ENCODE results near the gene THRA. TPM values are rescaled to one million over a fixed set of nuclear protein-coding genes. Genes with fewer than 3 reads are reported as not detected.

THRA gene
- polyA plus RNA-seq, 1 donor (not counting 4 experiments of a cell fraction or from before 2014, with no cell fraction given), result 4.5 TPM

- FAIRE-seq (no peak), DNase-seq (ENCODE audit: low read depth, low spot score) (no peak)
- H3K27me3 ChIP-seq (ENCODE audit: control insufficient read depth, extremely low read depth, insufficient read depth, low read length), result no peaks in the 10 kb centered on the region
- H3K4me2 ChIP-seq (ENCODE audit: control insufficient read depth, extremely low read depth, insufficient read depth, low read depth, low read length), result no peak overlapping the region
- no peaks in the 10 kb centered on the region for H4K20me1 ChIP-seq (ENCODE audit: control insufficient read depth, extremely low read depth, insufficient read depth, low read length)
- dilution Hi-C loops (cut with MboI; ENCODE audit: extremely low pct_ligation_motif_present, low sequenced_read_pairs), result no loop called here
- H3K9ac ChIP-seq (ENCODE audit: control insufficient read depth, extremely low read depth, insufficient read depth, low read length), result no peak overlapping the region
- no peaks in the 10 kb centered on the region for H3K79me2 ChIP-seq (ENCODE audit: control insufficient read depth, insufficient read depth, low read length)
- H3K4me3 ChIP-seq (ENCODE audit: control insufficient read depth in 2 of 3, extremely low read depth in 1 of 3, insufficient read depth in 2 of 3, low read depth in 1 of 3, low read length in 3 of 3), result no peak overlapping the region
- H3K9me3 ChIP-seq (ENCODE audit: control insufficient read depth, low read depth, low read length), result no peaks in the 10 kb centered on the region
- no peaks in the 10 kb centered on the region for H3K4me1 ChIP-seq (ENCODE audit: control insufficient read depth, extremely low read depth, insufficient read depth, low read length)
- no peak overlapping the region for H3K27ac ChIP-seq (ENCODE audit: control insufficient read depth, insufficient read depth, low read length)
- TF ChIP-seq CTCF (optimal IDR thresholded peaks at IDR 0.05 in 1 of 3, IDR thresholded peaks at IDR 0.05 in 1 of 3, conservative IDR thresholded peaks at IDR 0.05 in 1 of 3; ENCODE audit: extremely low read depth in 1 of 3, insufficient read depth in 2 of 3, low read length in 3 of 3) (no peak), EZH2 (IDR thresholded peaks at IDR 0.05; ENCODE audit: low read length) (no peak)
- no peak overlapping the region for H2AFZ ChIP-seq (ENCODE audit: control insufficient read depth, low read length)
- H3K9me1 ChIP-seq (ENCODE audit: control insufficient read depth, extremely low read depth, insufficient read depth, low read length), result no peaks in the 10 kb centered on the region
- peaks cover 8% of the 10 kb centered on the region in 2 experiments for H3K36me3 ChIP-seq (ENCODE audit: control insufficient read depth in 2 of 2, extremely low read depth in 1 of 2, insufficient read depth in 2 of 2, low read length in 2 of 2)
These were observed 25.3 kb downstream of the THRA start for GRCh38 chr17:40087903-40088718.

- Histone ChIP-seq H3K9me3 (ENCODE audit: control insufficient read depth, low read depth, low read length) (no peaks in the 10 kb centered on the region), H3K9ac (ENCODE audit: control insufficient read depth, extremely low read depth, insufficient read depth, low read length) (no peak overlapping the region), H4K20me1 (ENCODE audit: control insufficient read depth, extremely low read depth, insufficient read depth, low read length) (no peaks in the 10 kb centered on the region), H3K4me1 (ENCODE audit: control insufficient read depth, extremely low read depth, insufficient read depth, low read length) (peaks cover 11% of the 10 kb centered on the region), H3K4me3 (ENCODE audit: control insufficient read depth in 2 of 3, extremely low read depth in 1 of 3, insufficient read depth in 2 of 3, low read depth in 1 of 3, low read length in 3 of 3) (no peak overlapping the region), H3K36me3 (ENCODE audit: control insufficient read depth in 2 of 2, extremely low read depth in 1 of 2, insufficient read depth in 2 of 2, low read length in 2 of 2) (peaks cover 14 to 18% of the 10 kb centered on the region in 2 experiments), H2AFZ (ENCODE audit: control insufficient read depth, low read length) (no peak overlapping the region), H3K79me2 (ENCODE audit: control insufficient read depth, insufficient read depth, low read length) (no peaks in the 10 kb centered on the region), H3K27me3 (ENCODE audit: control insufficient read depth, extremely low read depth, insufficient read depth, low read length) (no peaks in the 10 kb centered on the region), H3K27ac (ENCODE audit: control insufficient read depth, insufficient read depth, low read length) (no peak overlapping the region), H3K4me2 (ENCODE audit: control insufficient read depth, extremely low read depth, insufficient read depth, low read depth, low read length) (no peak overlapping the region), H3K9me1 (ENCODE audit: control insufficient read depth, extremely low read depth, insufficient read depth, low read length) (no peaks in the 10 kb centered on the region)
- TF ChIP-seq CTCF (optimal IDR thresholded peaks at IDR 0.05 in 1 of 3, IDR thresholded peaks at IDR 0.05 in 1 of 3, conservative IDR thresholded peaks at IDR 0.05 in 1 of 3; ENCODE audit: extremely low read depth in 1 of 3, insufficient read depth in 2 of 3, low read length in 3 of 3), result no peak
- DNase-seq (ENCODE audit: low read depth, low spot score) (no peak), FAIRE-seq (no peak)
- dilution Hi-C loops (cut with MboI; ENCODE audit: extremely low pct_ligation_motif_present, low sequenced_read_pairs), result no loop called here
These were observed 26.5 kb downstream of the THRA start for GRCh38 chr17:40089077-40089895.
